IMR-90 (cell line): ENCODE results near the gene RTKN. TPM values are rescaled to one million over a fixed set of nuclear protein-coding genes. Genes with fewer than 3 reads are reported as not detected.

ENCODE experiments used
- ATAC-seq: fragments of 200-7000 bp; cut with Tn5 transposase; 2 replicates; pipeline ENCODE4 v1.9.1; 2020; ENCODE audit warnings: low read depth, mild to moderate bottlenecking, moderate library complexity
- BruUV-seq: library from RNA; stranded (reverse); fragments of 400-500 nt; replicated peaks from 2 replicates; lab custom pipeline; 2021; lab: Mats Ljungman, UMichigan
- CTCF ChIA-PET: fragments of 300-600 bp; formaldehyde crosslinking; extraction: SDS; loops from one replicate; lab custom pipeline; 2021; ENCODE audit warnings: antibody characterized with exemption; lab: Yijun Ruan, JAX
- POLR2A ChIA-PET: fragments of 300-600 bp; sonication (Branson Sonifier 250); formaldehyde crosslinking; loops from one replicate; lab custom pipeline; 2022; ENCODE audit warnings: antibody characterized with exemption; ENCODE audit not compliant: unreplicated experiment; lab: Charles Lee
- DNase-seq: peaks from one replicate; pipeline ENCODE4 v3.0.0; 2013
- H2AFZ ChIP-seq: replicated peaks from 2 replicates; pipeline ENCODE3; 2013; ENCODE audit warnings: low read length, mild to moderate bottlenecking; ENCODE audit not compliant: poor library complexity
- H2AK5ac ChIP-seq: 2 replicates; pipeline ENCODE4 v1.6.1; 2013; ENCODE audit warnings: low read depth, low read length, inconsistent platforms
- H2AK9ac ChIP-seq: replicated peaks from 2 replicates; pipeline ENCODE3; 2013; ENCODE audit warnings: mild to moderate bottlenecking, low read depth, low read length, moderate library complexity; ENCODE audit not compliant: poor library complexity
- H2BK120ac ChIP-seq: 2 replicates; pipeline ENCODE4 v1.6.1; 2013; ENCODE audit warnings: low read depth, low read length, inconsistent platforms
- H2BK15ac ChIP-seq: 3 replicates; pipeline ENCODE4 v1.6.1; 2013; ENCODE audit warnings: low read depth, low read length, inconsistent platforms
- H2BK20ac ChIP-seq: 2 replicates; pipeline ENCODE4 v1.6.1; 2013; ENCODE audit warnings: low read depth, mild to moderate bottlenecking, inconsistent platforms, low read length, moderate library complexity
- H2BK5ac ChIP-seq: 2 replicates; pipeline ENCODE4 v1.6.1; 2013; ENCODE audit warnings: mild to moderate bottlenecking, low read depth, low read length, inconsistent platforms; ENCODE audit not compliant: poor library complexity, severe bottlenecking
- H3K14ac ChIP-seq: replicated peaks from 2 replicates; pipeline ENCODE4 v1.6.1; 2013; ENCODE audit warnings: low read depth, low read length, inconsistent platforms
- H3K18ac ChIP-seq: 2 replicates; pipeline ENCODE4 v1.6.1; 2013; ENCODE audit warnings: low read depth, low read length, control low read depth
- H3K23ac ChIP-seq: 2 replicates; pipeline ENCODE4 v1.6.1; 2013; ENCODE audit warnings: low read depth, low read length, inconsistent platforms
- H3K27ac ChIP-seq: 2 replicates; pipeline ENCODE4 v1.5.1; 2013; ENCODE audit warnings: mild to moderate bottlenecking, control low read depth, low read length; ENCODE audit not compliant: insufficient read depth
- H3K27me3 ChIP-seq: 2 replicates; pipeline ENCODE4 v1.6.1; 2013; ENCODE audit warnings: low read length; ENCODE audit not compliant: control insufficient read depth, insufficient read depth
- H3K36me3 ChIP-seq: 2 replicates; pipeline ENCODE4 v1.6.1; 2013; ENCODE audit warnings: low read length, mixed read lengths; ENCODE audit not compliant: control insufficient read depth, insufficient read depth
- H3K4ac ChIP-seq: 2 replicates; pipeline ENCODE4 v1.6.1; 2013; ENCODE audit warnings: low read depth, low read length, inconsistent platforms
- H3K4me1 ChIP-seq: 2 replicates; pipeline ENCODE4 v1.6.1; 2013; ENCODE audit warnings: low read length, mixed read lengths; ENCODE audit not compliant: control insufficient read depth, insufficient read depth
- H3K4me2 ChIP-seq: 2 replicates; pipeline ENCODE4 v1.6.1; 2013; ENCODE audit warnings: low read depth, mild to moderate bottlenecking, control low read depth, low read length, moderate library complexity
- H3K4me3 ChIP-seq: 2 replicates; pipeline ENCODE4 v1.5.1; 2013; ENCODE audit warnings: low read depth, mild to moderate bottlenecking, control low read depth, low read length, moderate library complexity; ENCODE audit not compliant: insufficient read depth
- H3K56ac ChIP-seq: 2 replicates; pipeline ENCODE4 v1.6.1; 2013; ENCODE audit warnings: low read length, inconsistent platforms; ENCODE audit not compliant: insufficient read depth; ENCODE audit errors: extremely low read depth
- H3K79me1 ChIP-seq, 2 experiments: 2 replicates each; pipeline ENCODE4 v1.6.1; 2013; ENCODE audit warnings: low read length in 2 of 2, inconsistent platforms in 1 of 2, low read depth in 1 of 2
- H3K9ac ChIP-seq: 2 replicates; pipeline ENCODE4 v1.6.1; 2013; ENCODE audit warnings: low read depth, low read length, control low read depth
- H3K9me1 ChIP-seq: 2 replicates; pipeline ENCODE4 v1.6.1; 2013; ENCODE audit warnings: low read length, inconsistent platforms; ENCODE audit not compliant: insufficient read depth
- H3K9me3 ChIP-seq: 2 replicates; pipeline ENCODE4 v1.6.1; 2013; ENCODE audit warnings: low read length; ENCODE audit not compliant: control insufficient read depth, insufficient read depth
- H4K20me1 ChIP-seq: 2 replicates; pipeline ENCODE4 v1.6.1; 2013; ENCODE audit warnings: low read length, inconsistent platforms; ENCODE audit not compliant: insufficient read depth
- H4K5ac ChIP-seq: 2 replicates; pipeline ENCODE4 v1.6.1; 2013; ENCODE audit warnings: mild to moderate bottlenecking, low read depth, low read length, control low read depth
- H4K8ac ChIP-seq, 2 experiments: 2 replicates each; pipeline ENCODE4 v1.6.1; 2013; ENCODE audit warnings: low read depth in 2 of 2, low read length in 2 of 2, control low read depth in 1 of 2, inconsistent platforms in 1 of 2
- H4K91ac ChIP-seq: 2 replicates; pipeline ENCODE4 v1.6.1; 2013; ENCODE audit warnings: low read depth, low read length, inconsistent platforms; ENCODE audit not compliant: insufficient read depth
- BHLHE40 ChIP-seq: fragments of 150-350 bp; IDR thresholded peaks from 2 replicates; pipeline ENCODE4 v1.6.1; 2016; ENCODE audit warnings: mild to moderate bottlenecking, low read depth, low read length
- CEBPB ChIP-seq: IDR thresholded peaks from 2 replicates; pipeline ENCODE4 v1.6.1; 2012; ENCODE audit warnings: low read depth, low read length, improper control_type of control experiment
- ELK1 ChIP-seq: fragments of 150-350 bp; IDR thresholded peaks from 2 replicates; pipeline ENCODE4 v1.6.1; 2016; ENCODE audit warnings: low read depth, mild to moderate bottlenecking, low read length, moderate library complexity, borderline replicate concordance
- FOS ChIP-seq: fragments of 150-350 bp; IDR thresholded peaks from 2 replicates; pipeline ENCODE4 v1.6.1; 2016; ENCODE audit warnings: low read depth, low read length
- MAFK ChIP-seq: IDR thresholded peaks from 2 replicates; pipeline ENCODE4 v1.6.1; 2012; ENCODE audit warnings: low read depth, low read length, improper control_type of control experiment
- MAZ ChIP-seq: IDR thresholded peaks from 2 replicates; pipeline ENCODE4 v1.6.1; 2012; ENCODE audit warnings: low read depth, mild to moderate bottlenecking, low read length, improper control_type of control experiment, moderate library complexity, borderline replicate concordance
- MXI1 ChIP-seq: IDR thresholded peaks from 2 replicates; pipeline ENCODE4 v1.6.1; 2012; ENCODE audit warnings: low read depth, mild to moderate bottlenecking, low read length, moderate library complexity, borderline replicate concordance
- NFE2L2 ChIP-seq: fragments of 150-350 bp; IDR thresholded peaks from 2 replicates; pipeline ENCODE4 v1.6.1; 2016; ENCODE audit warnings: low read depth, mild to moderate bottlenecking, low read length
- POLR2A ChIP-seq: IDR thresholded peaks from 2 replicates; pipeline ENCODE4 v1.6.1; 2012; ENCODE audit warnings: mild to moderate bottlenecking, low read depth, low read length
- RAD21 ChIP-seq: IDR thresholded peaks from 2 replicates; pipeline ENCODE4 v1.6.1; 2012; ENCODE audit warnings: low read length, improper control_type of control experiment
- RFX5 ChIP-seq: IDR thresholded peaks from 2 replicates; pipeline ENCODE4 v1.8.0; 2012; ENCODE audit warnings: low read depth, mild to moderate bottlenecking, low read length, moderate library complexity
- SMC3 ChIP-seq: fragments of 150-350 bp; IDR thresholded peaks from 2 replicates; pipeline ENCODE4 v1.6.1; 2016; ENCODE audit warnings: low read depth, mild to moderate bottlenecking, antibody characterized with exemption, low read length, moderate library complexity
- USF2 ChIP-seq: fragments of 150-350 bp; IDR thresholded peaks from 2 replicates; pipeline ENCODE4 v1.6.1; 2017; ENCODE audit warnings: mild to moderate bottlenecking, antibody characterized with exemption, low read length, low read depth
- WGBS, 2 experiments: methylation state at CpG; one replicate each; pipeline versions ENCODE4 v1.1.5 to v1.1.7; 2013; ENCODE audit warnings: missing lambda C conversion rate in 2 of 2; ENCODE audit not compliant: insufficient read length in 1 of 2; ENCODE audit errors: extremely low coverage in 2 of 2; 5-methylcytosine and 5-hydroxymethylcytosine counted together
- dilution Hi-C: fragments of 300-500 bp; cut with HindIII; formaldehyde crosslinking; loops from one replicate; pipeline ENCODE4 v1.14.3; 2018; ENCODE audit warnings: low sequenced_read_pairs; ENCODE audit not compliant: unreplicated experiment
- in situ Hi-C: fragments of 300-500 bp; cut with MboI; formaldehyde crosslinking; loops from 3 replicates; pipeline ENCODE4 v1.14.3; 2019; ENCODE audit warnings: low sequenced_read_pairs, inconsistent platforms, mixed read lengths
- intact Hi-C: fragments of 100-400 bp; cut with micrococcal nuclease; formaldehyde crosslinking; loops from 2 replicates; pipeline ENCODE4 v1.10.0; 2022
- polyA plus RNA-seq, 3 experiments: library from polyadenylated mRNA; depleted of rRNA; stranded (reverse); fragments of >200 nt; gene quantifications; 2 replicates each; pipeline ENCODE4 v1.2.3, GENCODE V29; 2012; ENCODE audit warnings: low replicate concordance in 1 of 3
- total RNA-seq: library from RNA; depleted of rRNA; stranded (reverse); fragments of >200 nt; gene quantifications from 2 replicates; pipeline ENCODE4 v1.2.3, GENCODE V29; 2012

Gene RTKN
- total and polyA plus RNA-seq, 2 of the 4 experiments (the other 2 are of a cell fraction), result 11.1 to 19.7 TPM

GRCh38 chr2:74441690-74442482 is at the start of gene RTKN (continued):
- TF ChIP-seq FOS (no peak), USF2 (no peak), SMC3 (no peak)

GRCh38 chr2:74489906-74490305 is 48.2 kb upstream of the RTKN start:
- no CpG with 5 or more reads among the region's 9 CpGs for whole genome bisulfite sequencing, 2 experiments
- Histone ChIP-seq H4K20me1 (no peaks in the 10 kb centered on the region; the same call in 1 of the 2 replicates), H3K4ac (no peak overlapping the region), H2BK120ac (no peak overlapping the region), H2BK5ac (no peak overlapping the region), H4K91ac (no peak overlapping the region), H3K23ac (no peak overlapping the region), H3K27me3 (no peaks in the 10 kb centered on the region), H2AK9ac (no peak overlapping the region), H3K4me2 (no peak overlapping the region), H3K9me1 (peaks cover 9% of the 10 kb centered on the region; the same call in 1 of the 2 replicates), H3K36me3 (peaks cover 45% of the 10 kb centered on the region), H3K9me3 (no peaks in the 10 kb centered on the region), H3K79me1 (peaks cover 15 to 35% of the 10 kb centered on the region in 2 experiments), H3K4me1 (peaks cover 5% of the 10 kb centered on the region; the same call in 1 of the 2 replicates), H3K14ac (no peak overlapping the region), H3K56ac (no peak overlapping the region), H2AFZ (no peak overlapping the region), H3K9ac (no peak overlapping the region), H3K4me3 (no peak overlapping the region), H4K5ac (no peak overlapping the region), H4K8ac (no peak overlapping the region), H3K27ac (no peak overlapping the region), H3K18ac (no peak overlapping the region), H2BK15ac (no peak overlapping the region), H2BK20ac (no peak overlapping the region), H2AK5ac (no peak overlapping the region)
- BruUV-seq, result no TSS peak
- dilution Hi-C loops, result no loop called here
- DNase-seq (no peak), ATAC-seq (no peak)
- CTCF ChIA-PET, result no interaction called here
- intact Hi-C loops, result no loop called here
- in situ Hi-C loops, result loop anchor here (25.0 kb wide), 1 partner anchor 372 kb away; no protein-coding TSS in a partner anchor
- POLR2A ChIA-PET, result no interaction called here
- TF ChIP-seq SMC3, result no peak
- TF ChIP-seq NFE2L2, result no peak
- no peak for TF ChIP-seq RAD21
- no peak for TF ChIP-seq USF2
- TF ChIP-seq BHLHE40, result no peak
- no peak for TF ChIP-seq MXI1
- no peak for TF ChIP-seq POLR2A
- no peak for TF ChIP-seq CEBPB
- no peak for TF ChIP-seq MAFK
- no peak for TF ChIP-seq ELK1
- TF ChIP-seq FOS, result no peak
- no peak for TF ChIP-seq MAZ
- TF ChIP-seq RFX5, result no peak
